Transverse colon (tissue), 4 donors: ENCODE data around the gene SIK3.

ENCODE experiments used
- CTCF ChIP-seq, 5 experiments: fragments of 200-600 bp in 3 of 5; fragments of 450-650 bp in 2 of 5; sonication (generic) in 3 of 5; IDR thresholded peaks; 1 replicate in 2 of 5; 2 replicates in 3 of 5; pipeline ENCODE4 v1.5.1; 2016 to 2017; ENCODE audit warnings: antibody characterized with exemption in 5 of 5, inconsistent platforms in 3 of 5, mild to moderate bottlenecking in 2 of 5, moderate library complexity in 1 of 5
- POLR2A ChIP-seq: fragments of 450-650 bp; IDR thresholded peaks from one replicate; pipeline ENCODE4 v1.6.1; 2016; ENCODE audit warnings: antibody characterized with exemption, mild to moderate bottlenecking, moderate library complexity
- POLR2AphosphoS5 ChIP-seq, 3 donors: sonication (generic); formaldehyde crosslinking; IDR thresholded peaks; one replicate each; pipeline ENCODE4 v1.6.1; 2016; ENCODE audit warnings: antibody characterized with exemption in 3 of 3

GRCh38 chr11:116973270-116973669, 125.0 kb downstream of the SIK3 start:
- TF ChIP-seq CTCF (IDR thresholded peaks at IDR 0.05) (no peak), POLR2AphosphoS5 (IDR thresholded peaks at IDR 0.05) (no peak), POLR2A (no peak)
